BE2C (cell line): ENCODE measurements around the gene HMG20A.

Source experiments
- DNase-seq: peaks from one replicate; pipeline ENCODE4 v3.0.0-alpha.2; 2020
- H3K27me3 ChIP-seq: fragments of 250-450 bp; sonication (Bioruptor Pico); 2 replicates; pipeline ENCODE4 v1.5.1; 2020; ENCODE audit warnings: mild to moderate bottlenecking
- H3K36me3 ChIP-seq: fragments of 250-450 bp; sonication (Bioruptor Pico); 2 replicates; pipeline ENCODE4 v1.5.1; 2020; ENCODE audit warnings: mild to moderate bottlenecking
- H3K4me1 ChIP-seq: fragments of 250-450 bp; sonication (Bioruptor Pico); 2 replicates; pipeline ENCODE4 v1.5.1; 2020
- H3K4me3 ChIP-seq: 2 replicates; pipeline ENCODE4 v1.5.1; 2011; ENCODE audit warnings: low read depth, low read length
- H3K9me3 ChIP-seq: fragments of 250-450 bp; sonication (Bioruptor Pico); 2 replicates; pipeline ENCODE4 v1.5.1; 2020
- TF ChIP-seq, protein P1 (sequence below): IDR thresholded peaks from 2 replicates; pipeline ENCODE4 v1.5.1; 2012; ENCODE audit warnings: mild to moderate bottlenecking, low read depth, low read length

The HMG20A gene

DNA sequence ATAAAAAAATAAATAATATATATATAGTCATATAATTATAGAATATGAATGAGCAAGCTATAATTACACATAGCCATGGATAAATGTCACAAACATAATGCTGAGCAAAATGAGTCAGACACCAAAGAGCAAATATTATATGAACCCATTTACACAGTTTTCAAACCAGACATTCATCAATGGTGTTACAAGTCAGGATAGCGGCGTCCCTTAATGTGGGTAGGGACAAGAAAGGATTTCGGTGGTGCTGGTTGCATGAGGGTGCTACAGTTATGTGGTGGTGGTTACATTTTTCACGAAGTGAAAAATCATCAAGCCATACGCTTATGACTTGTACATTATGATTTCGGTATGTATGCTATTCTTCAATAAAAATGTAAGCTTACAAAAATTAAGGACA lies 100.5 kb downstream of the HMG20A start:
- Histone ChIP-seq H3K36me3 (no peaks in the 10 kb centered on the region), H3K4me1 (no peaks in the 10 kb centered on the region), H3K9me3 (no peaks in the 10 kb centered on the region), H3K4me3 (no peak overlapping the region), H3K27me3 (no peaks in the 10 kb centered on the region)
- no peak for DNase-seq
- TF ChIP-seq, protein P1, sequence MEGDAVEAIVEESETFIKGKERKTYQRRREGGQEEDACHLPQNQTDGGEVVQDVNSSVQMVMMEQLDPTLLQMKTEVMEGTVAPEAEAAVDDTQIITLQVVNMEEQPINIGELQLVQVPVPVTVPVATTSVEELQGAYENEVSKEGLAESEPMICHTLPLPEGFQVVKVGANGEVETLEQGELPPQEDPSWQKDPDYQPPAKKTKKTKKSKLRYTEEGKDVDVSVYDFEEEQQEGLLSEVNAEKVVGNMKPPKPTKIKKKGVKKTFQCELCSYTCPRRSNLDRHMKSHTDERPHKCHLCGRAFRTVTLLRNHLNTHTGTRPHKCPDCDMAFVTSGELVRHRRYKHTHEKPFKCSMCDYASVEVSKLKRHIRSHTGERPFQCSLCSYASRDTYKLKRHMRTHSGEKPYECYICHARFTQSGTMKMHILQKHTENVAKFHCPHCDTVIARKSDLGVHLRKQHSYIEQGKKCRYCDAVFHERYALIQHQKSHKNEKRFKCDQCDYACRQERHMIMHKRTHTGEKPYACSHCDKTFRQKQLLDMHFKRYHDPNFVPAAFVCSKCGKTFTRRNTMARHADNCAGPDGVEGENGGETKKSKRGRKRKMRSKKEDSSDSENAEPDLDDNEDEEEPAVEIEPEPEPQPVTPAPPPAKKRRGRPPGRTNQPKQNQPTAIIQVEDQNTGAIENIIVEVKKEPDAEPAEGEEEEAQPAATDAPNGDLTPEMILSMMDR: no peak

DNA sequence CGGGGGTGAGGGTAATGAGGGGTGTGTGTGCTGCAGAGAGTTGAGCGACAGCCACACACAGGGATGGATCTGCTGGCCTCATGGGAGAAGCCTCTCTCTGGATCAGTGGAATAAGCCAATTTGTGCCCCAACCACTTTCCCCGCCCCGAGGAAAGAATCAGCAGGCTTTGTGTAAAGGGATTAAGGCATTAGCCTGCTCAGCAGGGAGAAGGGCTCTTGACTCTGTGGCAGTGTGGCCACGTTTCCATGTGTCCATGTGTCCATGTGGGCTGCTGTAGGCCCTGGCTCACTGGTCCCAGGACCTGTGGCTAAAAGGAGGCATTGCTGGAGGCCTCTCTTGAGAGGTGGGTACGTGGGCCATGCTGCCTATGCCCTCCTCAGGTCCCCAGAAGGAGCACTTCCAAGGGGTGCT lies 104.7 kb downstream of the HMG20A start:
- Histone ChIP-seq H3K36me3 (no peaks in the 10 kb centered on the region), H3K9me3 (no peaks in the 10 kb centered on the region), H3K27me3 (no peaks in the 10 kb centered on the region), H3K4me3 (no peak overlapping the region), H3K4me1 (peaks cover 17% of the 10 kb centered on the region)
- no peak for DNase-seq
- TF ChIP-seq, protein P1: no peak

DNA sequence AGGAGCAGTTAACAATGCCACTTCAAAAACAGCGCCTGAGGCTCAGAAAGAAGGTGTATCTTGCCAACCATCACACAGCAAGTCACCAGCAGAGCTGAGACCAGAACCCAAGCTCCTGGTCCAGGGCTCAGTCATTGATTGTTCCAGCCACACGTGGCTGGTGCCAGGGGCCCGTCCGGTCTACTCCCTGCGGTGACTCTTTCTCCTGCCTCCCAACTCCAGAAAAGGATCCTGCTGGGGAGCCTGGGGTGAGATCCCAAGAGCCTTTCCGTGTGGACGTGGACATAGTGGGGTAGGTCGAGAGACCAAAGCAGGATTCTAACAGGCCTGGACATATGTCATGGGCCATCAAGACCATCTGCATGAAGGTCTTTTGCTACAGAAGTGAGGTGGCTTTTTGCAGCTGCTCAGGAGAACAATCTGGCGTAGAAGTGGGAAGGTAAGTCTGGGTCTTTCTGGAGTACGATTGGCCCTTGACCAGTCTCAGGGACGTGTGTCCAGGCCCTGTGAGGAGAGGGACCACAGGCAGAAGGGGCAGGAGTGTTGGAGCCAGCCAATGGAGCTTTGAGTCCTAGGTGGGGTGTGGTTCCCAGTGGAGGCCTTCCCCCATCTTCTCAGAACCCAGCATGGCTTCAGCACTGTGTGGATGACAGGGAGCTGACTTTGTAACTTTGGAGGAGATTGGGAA lies 105.4 kb downstream of the HMG20A start:
- no peak for DNase-seq
- no peak overlapping the region for H3K4me3 ChIP-seq
- H3K27me3 ChIP-seq: no peaks in the 10 kb centered on the region
- peaks cover 17% of the 10 kb centered on the region for H3K4me1 ChIP-seq
- no peaks in the 10 kb centered on the region for H3K9me3 ChIP-seq
- H3K36me3 ChIP-seq: no peaks in the 10 kb centered on the region
- TF ChIP-seq, protein P1: no peak

DNA sequence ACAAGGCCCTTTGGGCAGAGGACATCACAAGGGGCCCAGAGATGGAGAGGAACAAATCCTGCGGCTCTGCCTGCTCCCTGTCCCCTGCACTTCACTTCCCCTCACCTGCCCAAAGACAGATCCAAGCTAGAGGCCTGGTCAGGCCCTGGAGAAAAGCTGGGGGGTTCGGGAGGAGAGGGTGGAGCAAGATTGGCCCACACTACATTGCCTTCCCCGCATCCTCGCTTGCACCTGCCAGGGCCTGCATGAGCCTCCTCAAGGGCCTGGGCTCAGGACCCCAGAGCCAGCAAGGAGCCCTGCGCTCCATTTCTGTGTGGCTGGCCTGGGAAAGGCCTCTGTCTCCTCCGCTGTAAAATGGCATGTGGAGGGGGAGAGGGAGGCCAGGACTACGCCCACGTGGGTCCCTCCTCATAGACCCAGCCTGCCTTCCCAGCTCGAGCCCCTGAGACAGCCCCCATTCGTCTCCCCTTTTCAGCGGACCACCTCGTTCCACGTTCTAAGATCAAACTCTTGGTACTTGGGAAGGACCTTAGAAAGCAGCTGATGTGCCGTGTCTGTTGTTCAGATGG lies 106.0 kb downstream of the HMG20A start:
- TF ChIP-seq, protein P1: no peak
- Histone ChIP-seq H3K27me3 (no peaks in the 10 kb centered on the region), H3K36me3 (no peaks in the 10 kb centered on the region), H3K4me3 (no peak overlapping the region), H3K4me1 (peaks cover 17% of the 10 kb centered on the region), H3K9me3 (no peaks in the 10 kb centered on the region)
- no peak for DNase-seq

DNA sequence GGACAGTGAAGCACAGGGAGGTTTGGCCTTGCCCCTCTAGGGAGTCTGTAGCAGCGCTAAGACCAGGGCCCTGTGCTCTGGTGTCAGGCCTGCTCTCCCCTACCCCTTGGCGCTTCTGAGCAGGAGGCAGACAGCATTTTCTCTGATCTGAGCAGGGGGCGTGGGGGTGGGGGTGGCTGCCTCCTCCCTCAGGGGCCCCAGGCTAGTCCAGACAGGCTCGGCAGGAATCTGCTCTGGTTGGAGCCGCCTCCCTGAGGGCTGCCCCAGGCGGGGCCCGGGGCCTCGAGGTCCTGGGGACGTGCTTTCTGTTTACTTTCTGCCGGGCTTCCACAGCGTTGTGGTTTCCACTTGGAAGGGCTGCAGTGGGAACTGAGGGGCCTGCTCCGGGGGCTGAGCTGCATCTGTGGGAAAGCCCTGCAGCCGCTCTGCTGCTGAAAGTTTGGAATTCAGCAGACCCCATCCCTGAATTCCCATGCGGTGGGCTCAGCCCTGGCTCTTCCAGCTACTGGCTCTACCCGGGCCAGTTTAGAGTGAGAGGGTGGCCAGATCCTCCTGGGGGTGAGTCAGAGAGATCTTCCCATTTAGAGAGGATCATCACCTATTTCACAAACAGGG lies 106.6 kb downstream of the HMG20A start:
- H3K4me3 ChIP-seq: no peak overlapping the region
- TF ChIP-seq, protein P1: no peak
- H3K4me1 ChIP-seq: peaks cover 17% of the 10 kb centered on the region
- H3K36me3 ChIP-seq: no peaks in the 10 kb centered on the region
- DNase-seq: peak; percentile 76
- no peaks in the 10 kb centered on the region for H3K9me3 ChIP-seq
- no peaks in the 10 kb centered on the region for H3K27me3 ChIP-seq

DNA sequence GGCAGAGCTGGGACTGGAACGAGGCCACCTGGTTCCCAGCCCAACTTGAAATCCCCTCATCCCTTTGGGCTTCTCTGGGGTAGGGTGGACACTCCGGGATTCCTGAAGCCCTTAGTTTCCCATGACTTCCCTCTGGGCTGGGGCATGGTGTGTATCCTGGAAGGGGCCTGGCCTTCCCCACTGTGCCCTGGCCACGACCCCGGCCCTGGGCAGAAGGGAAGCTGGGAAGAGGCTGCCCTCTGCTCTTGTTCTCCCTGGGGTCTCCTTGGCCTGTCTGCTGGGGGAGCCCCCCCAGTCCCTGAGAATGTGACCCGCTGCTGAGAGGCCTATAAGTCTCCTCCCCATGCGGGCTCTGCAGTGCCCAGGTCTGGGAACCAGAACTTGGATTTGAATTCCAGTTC lies 107.1 kb downstream of the HMG20A start:
- no peaks in the 10 kb centered on the region for H3K9me3 ChIP-seq
- no peak for DNase-seq
- H3K27me3 ChIP-seq: no peaks in the 10 kb centered on the region
- TF ChIP-seq, protein P1: no peak
- H3K4me1 ChIP-seq: peaks cover 17% of the 10 kb centered on the region
- no peak overlapping the region for H3K4me3 ChIP-seq
- no peaks in the 10 kb centered on the region for H3K36me3 ChIP-seq
